ENCODE data around the gene KBTBD12. TPM values are rescaled to one million over a fixed set of nuclear protein-coding genes. Genes with fewer than 3 reads are reported as not detected.

Gene KBTBD12
- total RNA-seq, 1 experiment from 2014 or later: not detected

DNA sequence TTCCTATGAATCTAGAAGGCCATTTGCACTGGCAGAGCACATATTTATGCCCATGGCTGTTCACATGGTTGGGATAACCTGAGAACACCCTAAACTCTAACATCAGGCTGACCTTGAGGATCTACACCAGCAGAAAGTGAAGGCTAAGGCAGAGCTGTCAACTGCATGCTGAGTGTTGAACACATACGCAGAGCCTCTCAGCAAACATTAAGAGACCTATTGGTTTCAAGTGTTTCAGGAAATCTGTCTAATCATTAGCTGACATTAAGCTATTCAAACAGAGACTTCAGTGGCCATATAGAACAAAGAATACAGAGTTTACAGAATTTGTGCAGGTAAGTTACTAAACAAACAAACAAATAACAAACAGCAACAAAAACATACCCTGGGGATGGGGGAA lies 121.1 kb downstream of the KBTBD12 start:
- intact Hi-C loops (cut with micrococcal nuclease): no loop called here
- CTCF ChIA-PET: interaction anchor here (0.6 kb wide), 2 partner anchors 25 to 407 kb away, joined by 3 read pairs; partner anchors contain the start of gene PODXL2
- TF ChIP-seq, protein P1, sequence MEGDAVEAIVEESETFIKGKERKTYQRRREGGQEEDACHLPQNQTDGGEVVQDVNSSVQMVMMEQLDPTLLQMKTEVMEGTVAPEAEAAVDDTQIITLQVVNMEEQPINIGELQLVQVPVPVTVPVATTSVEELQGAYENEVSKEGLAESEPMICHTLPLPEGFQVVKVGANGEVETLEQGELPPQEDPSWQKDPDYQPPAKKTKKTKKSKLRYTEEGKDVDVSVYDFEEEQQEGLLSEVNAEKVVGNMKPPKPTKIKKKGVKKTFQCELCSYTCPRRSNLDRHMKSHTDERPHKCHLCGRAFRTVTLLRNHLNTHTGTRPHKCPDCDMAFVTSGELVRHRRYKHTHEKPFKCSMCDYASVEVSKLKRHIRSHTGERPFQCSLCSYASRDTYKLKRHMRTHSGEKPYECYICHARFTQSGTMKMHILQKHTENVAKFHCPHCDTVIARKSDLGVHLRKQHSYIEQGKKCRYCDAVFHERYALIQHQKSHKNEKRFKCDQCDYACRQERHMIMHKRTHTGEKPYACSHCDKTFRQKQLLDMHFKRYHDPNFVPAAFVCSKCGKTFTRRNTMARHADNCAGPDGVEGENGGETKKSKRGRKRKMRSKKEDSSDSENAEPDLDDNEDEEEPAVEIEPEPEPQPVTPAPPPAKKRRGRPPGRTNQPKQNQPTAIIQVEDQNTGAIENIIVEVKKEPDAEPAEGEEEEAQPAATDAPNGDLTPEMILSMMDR (IDR thresholded peaks at IDR 0.05; ENCODE audit: unreplicated experiment): no peak
- Mint-ChIP-seq H3K36me3 (ENCODE audit: insufficient read depth, unreplicated experiment) (no peaks in the 10 kb centered on the region), H3K9me3 (ENCODE audit: unreplicated experiment) (no peaks in the 10 kb centered on the region), H3K4me1 (ENCODE audit: insufficient read depth, unreplicated experiment) (peaks cover 6% of the 10 kb centered on the region), H3K27ac (ENCODE audit: low read depth, unreplicated experiment) (no peak overlapping the region), H3K4me3 (ENCODE audit: unreplicated experiment) (no peak overlapping the region), H3K27me3 (ENCODE audit: insufficient read depth, unreplicated experiment) (peaks cover 24% of the 10 kb centered on the region)
- DNase-seq (ENCODE audit: unreplicated experiment): no peak
- POLR2A ChIA-PET: no interaction called here
- BruUV-seq (replicated peaks): no TSS peak

Other genes starting within 250 kb of the KBTBD12 start
- gene ABTB1, start 242.3 kb upstream of the KBTBD12 start, total RNA-seq (2022): 9.7 and 10.0 TPM in 2 replicates
- gene MGLL, start 92.7 kb upstream of the KBTBD12 start, total RNA-seq (2022): 12.6 and 25.3 TPM in 2 replicates
- gene SEC61A1, start 137.2 kb downstream of the KBTBD12 start, total RNA-seq (2022): 418 and 519 TPM in 2 replicates
- 88.1 and 114 TPM in 2 replicates for gene RUVBL1, start 208.6 kb downstream of the KBTBD12 start, total RNA-seq (2022)
- gene EEFSEC, start 238.2 kb downstream of the KBTBD12 start, total RNA-seq (2022): 12.2 and 14.6 TPM in 2 replicates